ENCODE data around the gene CFAP57.

CFAP57 gene

GRCh38 chr1:43253876-43254275 lies 81.7 kb downstream of the CFAP57 start:
- no peak for DNase-seq

- no peak for DNase-seq
Observed at GRCh38 chr1:43255438-43256210, 83.5 kb downstream of the CFAP57 start.

- no peak for DNase-seq
Observed at GRCh38 chr1:43256675-43257570, 84.8 kb downstream of the CFAP57 start.

GRCh38 chr1:43258370-43258769 lies 86.2 kb downstream of the CFAP57 start:
- DNase-seq: no peak

GRCh38 chr1:43265431-43265830 lies 93.3 kb downstream of the CFAP57 start:
- no peak for DNase-seq

GRCh38 chr1:43266881-43267280 lies 94.8 kb downstream of the CFAP57 start:
- no peak for DNase-seq

- DNase-seq: no peak
Observed at GRCh38 chr1:43267291-43267805, 95.2 kb downstream of the CFAP57 start.

GRCh38 chr1:43267818-43268425 lies 95.8 kb downstream of the CFAP57 start:
- no peak for DNase-seq

- DNase-seq: no peak
Observed at GRCh38 chr1:43269627-43270375, 97.7 kb downstream of the CFAP57 start, which contains the start of gene TMEM125. TMEM125 (plus strand) TSS chr1:43269983; CDS start chr1:43272723, 2,740 bp downstream.

- no peak for DNase-seq
Observed at GRCh38 chr1:43270421-43271095, 98.4 kb downstream of the CFAP57 start.

GRCh38 chr1:43271186-43272118 lies 99.3 kb downstream of the CFAP57 start:
- peak in 1 of 51 donors; percentile 42 for DNase-seq

GRCh38 chr1:43272161-43272560 lies 100.0 kb downstream of the CFAP57 start:
- DNase-seq: peak in 35 of 51 donors; percentile 9 to 84 (median 57)

- no peak for DNase-seq
Observed at GRCh38 chr1:43272576-43273571, 100.7 kb downstream of the CFAP57 start.

- no peak for DNase-seq
Observed at GRCh38 chr1:43273708-43274107, 101.6 kb downstream of the CFAP57 start.

GRCh38 chr1:43274125-43274803 lies 102.1 kb downstream of the CFAP57 start:
- no peak for DNase-seq

GRCh38 chr1:43274804-43275180 lies 102.7 kb downstream of the CFAP57 start:
- DNase-seq: no peak

All from hypothalamus (tissue), 51 donors.